Fibroblast of the aortic adventitia (primary cell): ENCODE data around the gene CPLX1. TPM values are rescaled to one million over a fixed set of nuclear protein-coding genes. Genes with fewer than 3 reads are reported as not detected.

Experiments
- DNase-seq: peaks from one replicate; pipeline ENCODE4 v3.0.0-alpha.2; 2010; ENCODE audit warnings: low read depth
- H3K4me3 ChIP-seq: 2 replicates; pipeline ENCODE4 v1.5.1; 2011; ENCODE audit warnings: low read depth, mild to moderate bottlenecking, control low read depth, low read length, moderate library complexity
- CTCF ChIP-seq: IDR thresholded peaks from 2 replicates; pipeline ENCODE4 v1.5.1; 2011; ENCODE audit warnings: mild to moderate bottlenecking, low read length, control low read depth, inconsistent platforms; ENCODE audit not compliant: insufficient read depth
- total RNA-seq: library from RNA; depleted of rRNA; stranded (reverse); fragments of >200 nt; gene quantifications from 2 replicates; pipeline ENCODE4 v1.2.3, GENCODE V29; 2012; ENCODE audit warnings: low replicate concordance

CPLX1 gene
- total RNA-seq, 1 donor = not detected

- TF ChIP-seq CTCF = no peak
- no peak overlapping the region for H3K4me3 ChIP-seq
- no peak for DNase-seq
Observed at GRCh38 chr4:829761-830600, 4.1 kb upstream of the CPLX1 start.

GRCh38 chr4:829291-829690, 3.4 kb upstream of the CPLX1 start:
- DNase-seq = no peak
- no peak for TF ChIP-seq CTCF
- no peak overlapping the region for H3K4me3 ChIP-seq

- peak; percentile 12 for TF ChIP-seq CTCF
- DNase-seq = peak; percentile 5
- H3K4me3 ChIP-seq = no peak overlapping the region
Observed at GRCh38 chr4:828641-829271, 2.8 kb upstream of the CPLX1 start.

GRCh38 chr4:827209-828081, 1.5 kb upstream of the CPLX1 start:
- DNase-seq = no peak
- no peak for TF ChIP-seq CTCF
- H3K4me3 ChIP-seq = no peak overlapping the region

- no peak overlapping the region for H3K4me3 ChIP-seq
- no peak for DNase-seq
- no peak for TF ChIP-seq CTCF
Observed at GRCh38 chr4:826508-827208, 729 bp upstream of the CPLX1 start.

- peak overlapping the region; percentile 22 for H3K4me3 ChIP-seq
- TF ChIP-seq CTCF = no peak
- no peak for DNase-seq
Observed at GRCh38 chr4:825063-825970, 612 bp downstream of the CPLX1 start.
